Ramos (cell line): Measurements from ENCODE around the gene DCBLD2.

Experiments
- in situ Hi-C: fragments of 300-500 bp; cut with MboI; formaldehyde crosslinking; loops from one replicate; pipeline ENCODE4 v1.14.3; 2022; ENCODE audit warnings: low sequenced_read_pairs; ENCODE audit not compliant: unreplicated experiment

Gene DCBLD2, protein sequence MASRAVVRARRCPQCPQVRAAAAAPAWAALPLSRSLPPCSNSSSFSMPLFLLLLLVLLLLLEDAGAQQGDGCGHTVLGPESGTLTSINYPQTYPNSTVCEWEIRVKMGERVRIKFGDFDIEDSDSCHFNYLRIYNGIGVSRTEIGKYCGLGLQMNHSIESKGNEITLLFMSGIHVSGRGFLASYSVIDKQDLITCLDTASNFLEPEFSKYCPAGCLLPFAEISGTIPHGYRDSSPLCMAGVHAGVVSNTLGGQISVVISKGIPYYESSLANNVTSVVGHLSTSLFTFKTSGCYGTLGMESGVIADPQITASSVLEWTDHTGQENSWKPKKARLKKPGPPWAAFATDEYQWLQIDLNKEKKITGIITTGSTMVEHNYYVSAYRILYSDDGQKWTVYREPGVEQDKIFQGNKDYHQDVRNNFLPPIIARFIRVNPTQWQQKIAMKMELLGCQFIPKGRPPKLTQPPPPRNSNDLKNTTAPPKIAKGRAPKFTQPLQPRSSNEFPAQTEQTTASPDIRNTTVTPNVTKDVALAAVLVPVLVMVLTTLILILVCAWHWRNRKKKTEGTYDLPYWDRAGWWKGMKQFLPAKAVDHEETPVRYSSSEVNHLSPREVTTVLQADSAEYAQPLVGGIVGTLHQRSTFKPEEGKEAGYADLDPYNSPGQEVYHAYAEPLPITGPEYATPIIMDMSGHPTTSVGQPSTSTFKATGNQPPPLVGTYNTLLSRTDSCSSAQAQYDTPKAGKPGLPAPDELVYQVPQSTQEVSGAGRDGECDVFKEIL

DNA sequence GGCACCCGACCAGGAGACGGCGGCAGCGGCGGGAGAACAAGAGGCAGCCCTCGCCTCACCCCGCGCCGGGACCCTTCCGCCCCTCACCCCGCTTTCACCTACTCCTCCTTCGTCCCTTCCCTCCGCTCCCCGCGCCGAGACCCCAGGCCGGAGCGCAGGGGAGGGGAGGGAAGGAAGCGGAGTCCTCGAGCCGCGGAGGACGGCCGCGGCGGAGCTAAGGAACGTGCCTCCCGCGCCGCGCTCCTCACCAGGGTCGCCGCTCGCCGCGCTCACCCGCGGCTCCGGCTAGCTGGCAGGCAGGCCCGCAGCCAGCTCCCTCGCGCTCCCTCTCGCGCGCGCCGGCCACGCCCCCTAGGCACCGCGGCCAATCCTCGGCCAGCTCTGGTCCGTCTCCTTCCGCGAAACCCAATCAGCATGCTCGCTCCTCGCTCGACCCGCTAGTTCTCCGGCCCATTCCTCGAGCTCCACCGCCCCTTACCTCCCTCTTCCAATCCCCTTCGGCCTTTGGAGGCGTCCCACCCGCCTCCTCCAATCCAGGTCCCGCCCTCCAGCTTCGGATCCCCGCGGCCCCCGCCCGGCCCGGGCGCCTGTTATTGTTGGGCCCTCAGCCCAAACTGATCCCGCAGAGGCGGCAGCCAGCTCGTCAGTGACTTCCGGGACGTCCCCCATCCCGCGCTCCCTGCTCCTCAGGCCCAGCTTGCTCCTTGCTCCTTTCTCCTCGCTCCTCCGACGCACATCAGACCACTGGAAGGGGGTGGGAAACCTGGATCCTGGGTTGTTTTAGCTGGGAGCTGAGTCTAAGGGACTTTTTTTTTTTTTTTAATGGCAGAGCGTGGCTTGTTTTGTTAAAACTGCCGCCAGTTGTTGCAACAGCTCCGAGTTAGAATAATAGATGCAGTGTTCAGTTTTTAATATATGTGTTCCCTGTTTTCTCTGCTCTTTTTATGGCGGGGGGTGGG is at the start of gene DCBLD2:
Gene DCBLD2, minus strand, starts transcription at position 304 of the 959 bp plus-strand sequence. CDS start 369 bp downstream, outside the sequence.
- in situ Hi-C loops: no loop called here

GRCh38 chr3:98945666-98946065 is 44.2 kb upstream of the DCBLD2 start:
- in situ Hi-C loops: no loop called here

DNA sequence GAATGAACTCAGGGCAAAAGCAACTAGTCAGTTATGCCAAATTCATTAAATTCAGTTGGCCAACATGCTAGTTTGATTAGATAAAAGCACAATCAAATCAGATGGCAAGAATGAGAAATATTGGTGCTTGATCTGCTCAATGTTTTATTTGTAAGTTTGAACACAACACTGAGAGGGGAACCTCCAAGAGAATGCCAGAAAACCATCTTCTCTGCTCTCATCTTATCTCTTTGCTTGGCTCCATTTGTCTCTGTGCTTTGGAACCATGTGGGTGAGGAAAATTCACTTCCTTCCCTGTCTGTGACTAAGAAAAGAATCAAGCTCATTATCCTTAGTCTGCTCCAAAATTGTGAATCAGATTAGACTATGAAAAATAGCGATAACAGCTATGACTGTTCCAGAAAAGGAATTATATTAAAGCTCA is 43.6 kb upstream of the DCBLD2 start:
- in situ Hi-C loops: no loop called here

DNA sequence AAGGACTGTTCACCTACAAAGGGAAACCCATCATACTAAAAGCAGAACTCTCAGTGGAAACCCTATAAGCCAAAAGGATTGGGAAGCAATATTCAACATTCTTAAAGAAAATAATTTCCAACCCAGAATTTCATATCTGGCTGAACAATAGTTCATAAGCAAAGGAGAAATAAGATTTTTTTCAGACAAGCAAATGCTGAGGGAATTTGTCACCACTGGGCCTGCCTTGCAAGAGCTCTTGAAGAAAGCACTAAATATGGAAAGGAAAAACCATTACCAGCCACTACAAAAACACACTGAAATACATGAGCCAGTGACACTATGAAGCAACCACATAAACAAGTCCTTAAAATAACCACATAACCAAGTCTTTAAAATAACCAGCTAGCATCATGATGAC is 28.9 kb upstream of the DCBLD2 start:
- in situ Hi-C loops: no loop called here

- in situ Hi-C loops: no loop called here
These were observed 20.5 kb upstream of the DCBLD2 start for GRCh38 chr3:98921957-98922356.

DNA sequence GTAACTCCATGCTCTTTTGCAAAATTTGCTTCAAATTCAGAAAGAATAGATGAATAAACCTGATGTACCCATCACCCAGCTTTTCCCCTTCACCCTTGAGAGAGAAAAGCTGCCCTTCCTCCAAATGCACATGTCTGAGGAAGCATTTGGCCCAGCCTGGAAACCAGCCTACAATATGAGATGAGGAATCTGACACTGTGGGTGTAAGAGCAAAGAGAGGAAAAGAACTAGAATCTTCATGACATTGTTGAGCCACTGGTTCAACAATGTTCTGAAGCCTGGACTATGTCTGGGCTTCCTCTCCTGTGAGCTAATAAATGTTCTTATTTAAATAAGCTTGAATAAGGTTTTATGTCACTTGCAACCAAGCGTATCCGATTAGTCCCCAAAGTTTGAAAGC is 18.7 kb upstream of the DCBLD2 start:
- in situ Hi-C loops: no loop called here

- in situ Hi-C loops: no loop called here
These were observed 17.1 kb upstream of the DCBLD2 start for GRCh38 chr3:98918586-98918985.

DNA sequence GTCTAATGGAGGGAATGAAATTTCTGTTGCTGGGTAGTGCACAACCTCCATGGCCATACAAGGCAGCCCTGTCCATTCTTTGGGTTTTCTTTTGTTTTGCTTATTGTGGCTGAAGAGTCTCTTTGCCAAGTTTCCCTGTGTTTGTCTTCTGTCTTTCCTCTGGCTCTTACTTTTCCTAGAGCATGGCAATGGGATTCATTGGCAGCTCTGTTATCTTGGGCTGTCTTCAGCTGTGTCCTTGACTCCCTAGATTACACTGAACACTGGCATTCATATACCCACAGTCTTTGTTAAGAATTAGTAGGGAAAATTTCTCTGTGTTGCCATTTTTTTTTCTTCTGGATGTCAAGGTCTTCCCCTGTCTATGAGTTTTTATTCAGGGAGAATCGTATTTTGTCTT is 16.1 kb upstream of the DCBLD2 start:
- in situ Hi-C loops: no loop called here

DNA sequence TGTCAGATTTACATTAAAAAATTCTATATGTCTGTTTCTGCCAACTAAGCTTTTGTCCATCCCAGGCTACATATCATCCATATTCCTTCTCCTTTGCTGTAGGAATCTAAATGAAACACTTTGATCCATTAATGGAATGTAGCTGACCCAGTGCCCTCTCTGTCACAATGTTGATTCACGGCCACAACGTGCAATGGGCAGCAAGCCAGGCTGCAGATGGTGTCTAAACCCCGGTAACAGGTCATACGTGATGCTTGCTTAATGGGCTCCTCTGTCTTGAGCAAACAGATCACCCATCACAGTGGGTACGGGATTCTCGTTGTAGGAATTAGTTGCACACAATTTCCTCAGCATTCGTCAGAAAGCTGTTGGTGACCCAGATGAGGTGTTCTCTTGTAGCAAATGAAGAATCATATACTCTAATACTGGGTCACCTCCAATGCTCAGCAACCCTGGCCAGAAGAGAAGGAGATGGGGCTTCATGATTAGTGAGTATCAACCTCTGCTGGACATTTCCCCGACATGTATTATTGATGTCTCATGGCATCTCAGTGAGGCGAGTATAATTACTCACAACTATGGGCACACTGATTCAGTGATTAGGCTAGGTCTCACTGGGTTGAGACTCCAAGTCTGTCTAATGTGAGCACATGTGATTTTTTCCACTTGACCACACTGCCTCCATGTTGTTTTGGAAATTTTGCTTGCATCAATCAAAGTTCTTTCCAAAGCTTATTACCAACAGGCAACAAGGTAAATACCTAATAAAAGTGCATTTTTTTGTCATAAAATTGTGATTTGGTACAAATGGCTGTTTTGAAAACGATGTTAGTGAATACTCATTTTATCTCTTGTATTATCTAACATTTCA is 12.9 kb upstream of the DCBLD2 start:
- in situ Hi-C loops: no loop called here

DNA sequence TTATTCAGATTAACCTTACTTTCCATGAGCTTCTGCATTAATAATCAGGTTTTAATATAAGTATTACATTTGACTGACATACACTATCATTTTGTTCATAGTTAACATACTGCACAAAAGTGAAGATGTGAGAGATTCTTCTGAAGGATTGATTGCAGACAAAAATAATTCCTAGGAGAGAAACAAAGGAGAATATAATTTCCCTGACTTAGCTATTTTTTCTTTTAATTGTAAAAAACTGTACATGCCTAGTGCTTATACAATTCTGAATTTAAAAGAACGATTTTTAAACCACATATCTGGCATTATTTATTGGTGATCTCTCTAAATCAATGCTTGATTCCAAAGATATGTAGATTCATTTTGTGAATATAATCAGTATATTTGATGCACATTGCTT is 11.0 kb upstream of the DCBLD2 start:
- in situ Hi-C loops: no loop called here

DNA sequence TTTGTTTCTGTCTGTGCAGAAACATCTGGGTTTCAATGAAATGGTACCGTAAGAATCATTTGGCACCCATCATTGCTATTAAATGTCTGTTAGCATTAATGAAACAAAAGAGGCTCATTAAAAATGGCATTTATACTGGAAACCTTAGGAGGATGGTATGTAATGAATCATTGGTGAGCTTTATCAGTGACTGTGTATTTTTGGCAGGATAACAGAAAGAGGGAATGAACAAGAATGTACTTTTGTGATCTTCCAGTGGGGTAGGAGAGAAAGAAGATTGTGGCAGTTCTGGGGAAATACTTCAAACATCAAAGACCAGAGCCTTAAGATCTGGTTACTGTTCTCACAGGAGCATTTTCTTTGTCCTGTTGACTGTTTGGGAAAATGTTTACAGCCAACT is 4.7 kb upstream of the DCBLD2 start:
- in situ Hi-C loops: no loop called here

DNA sequence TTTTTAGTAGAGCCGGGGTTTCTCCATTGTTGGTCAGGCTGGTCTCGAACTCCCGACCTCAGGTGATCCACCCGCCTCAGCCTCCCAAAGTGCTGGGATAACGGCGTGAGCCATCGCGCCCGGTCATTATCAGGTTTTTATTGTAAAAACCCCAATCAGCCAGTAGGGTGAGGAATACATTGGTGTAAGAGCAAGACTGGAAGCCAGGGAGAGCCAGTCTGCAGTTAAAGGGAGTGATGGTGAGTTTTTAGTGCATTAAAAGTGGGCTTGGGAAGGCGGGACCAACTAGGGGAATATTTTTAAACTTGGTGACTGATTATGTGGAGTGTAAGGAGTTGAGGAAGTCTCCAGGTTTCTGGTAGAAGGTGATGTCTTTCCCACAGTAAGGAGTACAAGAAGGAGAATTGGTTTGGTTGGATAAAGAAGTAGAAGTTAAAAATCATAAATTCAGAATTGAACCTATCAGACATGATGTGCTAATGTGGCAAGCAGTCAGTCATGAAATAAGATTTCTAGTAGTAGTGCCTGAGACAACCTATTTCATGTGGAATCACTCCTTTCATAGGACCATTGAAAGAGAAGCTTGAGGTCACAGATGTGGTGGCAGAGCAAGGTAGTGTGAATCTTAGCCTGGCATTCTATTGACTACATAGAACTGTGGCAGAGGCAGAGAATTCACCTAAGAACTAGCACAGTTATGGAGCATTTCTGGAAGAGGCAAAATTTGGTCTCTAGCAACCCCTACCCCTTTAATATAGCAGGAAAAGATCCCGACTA is 2.4 kb upstream of the DCBLD2 start:
- in situ Hi-C loops: no loop called here

DNA sequence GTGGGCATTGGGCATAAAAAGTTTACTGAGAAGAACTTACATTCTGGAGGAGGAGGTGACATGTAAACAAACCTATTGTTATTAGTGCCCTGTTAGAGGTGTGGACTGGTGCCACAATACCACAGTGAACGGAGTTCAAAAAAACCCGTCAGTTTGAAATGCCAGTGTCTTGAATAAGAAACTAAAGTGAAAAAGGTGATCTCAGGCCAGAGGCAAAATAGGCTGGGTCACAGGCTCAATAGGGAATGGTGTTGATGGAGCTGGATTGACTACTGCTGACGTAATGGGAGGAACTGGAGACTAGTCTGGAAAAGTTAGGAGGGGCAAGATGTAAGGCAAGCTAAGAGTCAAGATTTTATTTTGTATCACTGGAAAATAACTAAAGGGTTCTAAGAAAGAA is 1.6 kb upstream of the DCBLD2 start:
- in situ Hi-C loops: no loop called here

GRCh38 chr3:98902351-98902740 is 851 bp upstream of the DCBLD2 start:
- in situ Hi-C loops: no loop called here

DNA sequence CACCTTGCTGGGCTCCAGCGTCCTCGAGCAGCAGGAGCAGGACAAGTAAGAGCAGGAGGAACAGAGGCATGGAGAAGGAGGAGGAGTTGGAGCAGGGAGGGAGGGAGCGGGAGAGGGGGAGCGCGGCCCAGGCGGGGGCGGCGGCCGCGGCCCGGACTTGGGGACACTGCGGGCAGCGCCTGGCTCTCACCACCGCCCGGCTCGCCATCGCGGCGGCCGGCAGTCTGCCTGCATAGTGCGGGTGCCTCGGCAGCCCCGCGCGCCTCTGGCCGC is 440 bp downstream of the DCBLD2 start:
- in situ Hi-C loops: no loop called here

DNA sequence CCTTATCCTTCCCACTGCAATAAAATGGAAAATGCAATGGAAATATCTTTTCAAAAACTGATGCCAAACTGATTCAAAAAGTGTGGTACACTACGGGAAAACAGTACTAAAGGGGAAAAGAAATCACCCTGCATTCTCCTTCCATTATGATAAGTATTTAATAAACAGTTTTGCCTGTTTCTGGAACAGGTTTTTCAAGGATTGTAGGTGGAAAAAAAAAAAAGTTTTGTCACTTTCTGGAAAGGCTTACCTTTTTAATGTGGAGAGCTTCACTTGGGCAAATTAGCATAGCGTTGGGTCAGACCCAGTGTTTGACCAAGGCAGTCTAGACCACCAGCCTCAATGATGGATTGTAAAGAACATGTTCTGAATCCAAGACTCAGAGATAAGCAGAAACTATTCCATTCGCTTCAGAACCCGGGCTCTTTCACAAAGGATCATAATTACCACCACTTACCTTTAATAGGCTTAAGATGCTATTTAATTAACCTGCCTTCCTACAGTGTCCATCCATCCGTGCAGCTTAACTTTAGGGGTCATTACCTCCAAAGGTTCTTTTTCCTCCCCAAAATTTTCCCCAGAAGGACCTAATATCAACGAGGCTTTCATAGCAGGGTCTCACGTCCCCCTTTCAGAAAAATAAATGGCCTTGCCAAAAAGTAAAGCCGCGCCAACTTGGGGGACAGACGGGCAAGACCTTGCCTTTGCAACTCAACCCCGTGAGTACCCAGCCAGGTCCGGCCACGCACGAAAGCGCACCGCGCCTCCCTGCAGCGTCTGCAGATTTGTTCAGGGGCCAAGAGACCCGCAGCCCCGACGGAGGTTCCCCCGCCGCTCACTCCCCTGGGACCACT is 1.0 kb downstream of the DCBLD2 start:
- in situ Hi-C loops: no loop called here

DNA sequence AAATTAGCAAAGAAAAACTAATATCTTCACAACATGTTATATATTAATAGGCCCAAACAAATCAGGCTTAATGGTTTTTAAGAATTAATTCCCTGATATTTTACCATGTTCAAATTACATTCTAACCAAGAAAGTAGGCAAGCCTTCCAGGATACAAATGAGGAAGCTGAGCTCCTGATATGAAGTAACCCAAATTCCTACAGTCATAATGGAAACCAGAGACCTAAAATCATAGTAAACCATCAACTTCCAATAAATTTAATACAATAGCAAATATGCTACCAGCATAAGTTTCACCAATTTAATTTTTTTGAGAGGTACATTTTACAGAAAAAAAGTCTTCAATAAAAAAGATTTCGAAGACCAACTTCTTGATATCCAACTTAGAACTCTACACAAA is 3.8 kb downstream of the DCBLD2 start:
- in situ Hi-C loops: no loop called here
